ENCODE results near the gene FOXC1. TPM values are rescaled to one million over a fixed set of nuclear protein-coding genes. Genes with fewer than 3 reads are reported as not detected.

FOXC1 gene
- polyA plus RNA-seq, 1 of the 3 experiments (the other 2 are of a cell fraction): 4.3 TPM

DNA sequence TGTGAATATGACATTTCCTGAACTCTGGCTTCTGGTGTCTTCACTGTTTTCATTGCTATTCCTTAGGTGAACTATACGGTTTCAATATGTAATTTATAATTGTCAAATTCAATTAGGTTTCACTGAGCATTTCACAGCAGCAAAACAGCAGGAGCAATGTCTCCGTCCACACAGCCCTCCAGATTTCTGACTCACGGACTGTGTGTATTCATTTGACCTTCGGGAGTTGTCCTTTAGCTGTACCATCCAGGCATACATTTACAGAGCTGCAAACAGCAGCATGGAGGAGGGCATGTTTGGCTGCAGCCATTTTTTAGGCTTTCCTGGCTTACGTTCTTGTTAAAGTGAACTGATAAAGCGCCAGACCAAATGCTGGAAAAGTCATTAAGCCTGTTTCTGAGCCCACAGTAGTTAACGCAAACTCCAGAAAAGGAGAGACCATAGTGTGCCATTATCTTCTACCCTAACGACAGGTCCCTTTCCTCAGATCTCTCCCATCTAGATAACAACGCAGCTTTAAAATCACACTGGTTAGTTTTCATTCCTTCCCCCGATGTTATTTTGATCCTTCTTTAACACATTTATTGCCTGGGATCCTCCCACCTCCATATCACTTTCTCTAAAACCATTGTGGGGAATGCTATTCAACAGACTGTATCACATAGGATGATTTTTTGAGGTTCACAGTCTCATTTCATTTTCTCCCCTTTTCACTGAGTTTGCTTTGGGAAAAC lies 18.3 kb downstream of the FOXC1 start:
- Histone ChIP-seq H3K4me1 (ENCODE audit: control insufficient read depth in 1 of 2, insufficient read depth in 2 of 2, low read depth in 1 of 2, low read length in 1 of 2) (peaks cover 0 to 16% of the 10 kb centered on the region in 2 experiments; a peak in 2 of 4 replicates), H3F3A (replicated peaks; ENCODE audit: insufficient read depth) (no peaks in the 10 kb centered on the region), H3K79me2 (ENCODE audit: insufficient read depth) (no peaks in the 10 kb centered on the region), H3K4me2 (no peak overlapping the region), H3K27me3 (ENCODE audit: insufficient read depth) (no peaks in the 10 kb centered on the region), H3K9ac (no peak overlapping the region), H3K4me3 (ENCODE audit: low read depth in 2 of 2, low read length in 1 of 2) (no peak overlapping the region), H2AFZ (ENCODE audit: low read depth) (no peak overlapping the region), H3K27ac (ENCODE audit: low read depth in 2 of 2, low read length in 1 of 2) (peak overlapping the region in 1 of 2 experiments; percentile 39; a peak in 1 of 4 replicates), H3K9me3 (no peaks in the 10 kb centered on the region), H4K20me1 (ENCODE audit: insufficient read depth) (no peaks in the 10 kb centered on the region), H3K9me2 (no peaks in the 10 kb centered on the region), H3K36me3 (replicated peaks in 1 of 2; ENCODE audit: control insufficient read depth in 1 of 2, insufficient read depth in 2 of 2, low read length in 1 of 2) (peaks cover 0 to 2% of the 10 kb centered on the region in 2 experiments)
- TF ChIP-seq, protein P1, sequence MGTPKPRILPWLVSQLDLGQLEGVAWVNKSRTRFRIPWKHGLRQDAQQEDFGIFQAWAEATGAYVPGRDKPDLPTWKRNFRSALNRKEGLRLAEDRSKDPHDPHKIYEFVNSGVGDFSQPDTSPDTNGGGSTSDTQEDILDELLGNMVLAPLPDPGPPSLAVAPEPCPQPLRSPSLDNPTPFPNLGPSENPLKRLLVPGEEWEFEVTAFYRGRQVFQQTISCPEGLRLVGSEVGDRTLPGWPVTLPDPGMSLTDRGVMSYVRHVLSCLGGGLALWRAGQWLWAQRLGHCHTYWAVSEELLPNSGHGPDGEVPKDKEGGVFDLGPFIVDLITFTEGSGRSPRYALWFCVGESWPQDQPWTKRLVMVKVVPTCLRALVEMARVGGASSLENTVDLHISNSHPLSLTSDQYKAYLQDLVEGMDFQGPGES (IDR thresholded peaks at IDR 0.05; ENCODE audit: low read depth, low read length): no peak
- TF ChIP-seq, protein P2, sequence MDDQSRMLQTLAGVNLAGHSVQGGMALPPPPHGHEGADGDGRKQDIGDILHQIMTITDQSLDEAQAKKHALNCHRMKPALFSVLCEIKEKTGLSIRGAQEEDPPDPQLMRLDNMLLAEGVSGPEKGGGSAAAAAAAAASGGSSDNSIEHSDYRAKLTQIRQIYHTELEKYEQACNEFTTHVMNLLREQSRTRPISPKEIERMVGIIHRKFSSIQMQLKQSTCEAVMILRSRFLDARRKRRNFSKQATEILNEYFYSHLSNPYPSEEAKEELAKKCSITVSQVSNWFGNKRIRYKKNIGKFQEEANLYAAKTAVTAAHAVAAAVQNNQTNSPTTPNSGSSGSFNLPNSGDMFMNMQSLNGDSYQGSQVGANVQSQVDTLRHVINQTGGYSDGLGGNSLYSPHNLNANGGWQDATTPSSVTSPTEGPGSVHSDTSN (IDR thresholded peaks at IDR 0.05): peak; percentile 72
- TF ChIP-seq TCF12 (IDR thresholded peaks at IDR 0.05): peak; percentile 35; the same call in 1 of the 2 replicates
- DNase-seq: peak; percentile 67
- POLR2A ChIA-PET: no interaction called here
- CTCF ChIA-PET: interaction anchor here (1.3 to 2.5 kb wide), 3 partner anchors 11 to 476 kb away, joined by 4 to 9 read pairs (median 5); no protein-coding TSS in a partner anchor
- 54% methylated on average over 10 of the region's 10 CpGs for WGBS (ENCODE audit: low lambda C conversion rate)

DNA sequence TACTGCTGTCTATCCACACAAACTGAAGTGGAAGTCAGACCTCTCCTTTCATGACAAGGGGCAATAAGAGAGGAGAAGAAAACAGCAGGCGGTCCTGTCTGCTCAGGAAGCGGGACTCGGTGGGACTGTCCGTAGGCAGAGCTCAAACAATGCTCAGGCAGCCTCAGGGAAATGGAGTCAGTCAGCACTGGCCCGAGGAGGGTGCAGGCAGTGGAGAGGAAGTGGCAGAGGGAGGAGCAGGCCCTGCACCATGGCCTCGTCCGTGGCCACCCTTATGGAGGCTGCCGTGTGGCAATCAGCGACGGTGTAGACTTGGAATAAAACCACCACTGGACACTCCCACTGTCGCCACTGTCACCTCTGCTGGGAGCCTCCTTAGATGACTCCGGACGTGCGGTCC lies 19.6 kb downstream of the FOXC1 start:
- H3K4me2 ChIP-seq: no peak overlapping the region
- no peaks in the 10 kb centered on the region for H3K79me2 ChIP-seq (ENCODE audit: insufficient read depth)
- H3K36me3 ChIP-seq (replicated peaks in 1 of 2; ENCODE audit: control insufficient read depth in 1 of 2, insufficient read depth in 2 of 2, low read length in 1 of 2): peaks cover 0 to 2% of the 10 kb centered on the region in 2 experiments
- WGBS (ENCODE audit: low lambda C conversion rate): 96% methylated on average over 11 of the region's 14 CpGs
- POLR2A ChIA-PET: no interaction called here
- H3K4me3 ChIP-seq (ENCODE audit: low read depth in 2 of 2, low read length in 1 of 2): no peak overlapping the region
- no peak for DNase-seq
- H2AFZ ChIP-seq (ENCODE audit: low read depth): no peak overlapping the region
- H3F3A ChIP-seq (replicated peaks; ENCODE audit: insufficient read depth): no peaks in the 10 kb centered on the region
- peaks cover 0 to 16% of the 10 kb centered on the region in 2 experiments; a peak in 2 of 4 replicates for H3K4me1 ChIP-seq (ENCODE audit: control insufficient read depth in 1 of 2, insufficient read depth in 2 of 2, low read depth in 1 of 2, low read length in 1 of 2)
- CTCF ChIA-PET: no interaction called here
- H3K9me2 ChIP-seq: no peaks in the 10 kb centered on the region
- TF ChIP-seq JUND (IDR thresholded peaks at IDR 0.05) (no peak), RFX5 (IDR thresholded peaks at IDR 0.05; ENCODE audit: low read length) (no peak), FOXM1 (IDR thresholded peaks at IDR 0.05; ENCODE audit: low read depth) (no peak), YY1 (IDR thresholded peaks at IDR 0.05; ENCODE audit: low read depth) (no peak), TCF12 (IDR thresholded peaks at IDR 0.05) (no peak), EP300 (IDR thresholded peaks at IDR 0.05; ENCODE audit: borderline replicate concordance in 1 of 2, low read depth in 1 of 2, low read length in 1 of 2) (no peak)
- TF ChIP-seq, protein P3, sequence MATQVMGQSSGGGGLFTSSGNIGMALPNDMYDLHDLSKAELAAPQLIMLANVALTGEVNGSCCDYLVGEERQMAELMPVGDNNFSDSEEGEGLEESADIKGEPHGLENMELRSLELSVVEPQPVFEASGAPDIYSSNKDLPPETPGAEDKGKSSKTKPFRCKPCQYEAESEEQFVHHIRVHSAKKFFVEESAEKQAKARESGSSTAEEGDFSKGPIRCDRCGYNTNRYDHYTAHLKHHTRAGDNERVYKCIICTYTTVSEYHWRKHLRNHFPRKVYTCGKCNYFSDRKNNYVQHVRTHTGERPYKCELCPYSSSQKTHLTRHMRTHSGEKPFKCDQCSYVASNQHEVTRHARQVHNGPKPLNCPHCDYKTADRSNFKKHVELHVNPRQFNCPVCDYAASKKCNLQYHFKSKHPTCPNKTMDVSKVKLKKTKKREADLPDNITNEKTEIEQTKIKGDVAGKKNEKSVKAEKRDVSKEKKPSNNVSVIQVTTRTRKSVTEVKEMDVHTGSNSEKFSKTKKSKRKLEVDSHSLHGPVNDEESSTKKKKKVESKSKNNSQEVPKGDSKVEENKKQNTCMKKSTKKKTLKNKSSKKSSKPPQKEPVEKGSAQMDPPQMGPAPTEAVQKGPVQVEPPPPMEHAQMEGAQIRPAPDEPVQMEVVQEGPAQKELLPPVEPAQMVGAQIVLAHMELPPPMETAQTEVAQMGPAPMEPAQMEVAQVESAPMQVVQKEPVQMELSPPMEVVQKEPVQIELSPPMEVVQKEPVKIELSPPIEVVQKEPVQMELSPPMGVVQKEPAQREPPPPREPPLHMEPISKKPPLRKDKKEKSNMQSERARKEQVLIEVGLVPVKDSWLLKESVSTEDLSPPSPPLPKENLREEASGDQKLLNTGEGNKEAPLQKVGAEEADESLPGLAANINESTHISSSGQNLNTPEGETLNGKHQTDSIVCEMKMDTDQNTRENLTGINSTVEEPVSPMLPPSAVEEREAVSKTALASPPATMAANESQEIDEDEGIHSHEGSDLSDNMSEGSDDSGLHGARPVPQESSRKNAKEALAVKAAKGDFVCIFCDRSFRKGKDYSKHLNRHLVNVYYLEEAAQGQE (IDR thresholded peaks at IDR 0.05; ENCODE audit: low read depth, low read length): no peak
- TF ChIP-seq, protein P4, sequence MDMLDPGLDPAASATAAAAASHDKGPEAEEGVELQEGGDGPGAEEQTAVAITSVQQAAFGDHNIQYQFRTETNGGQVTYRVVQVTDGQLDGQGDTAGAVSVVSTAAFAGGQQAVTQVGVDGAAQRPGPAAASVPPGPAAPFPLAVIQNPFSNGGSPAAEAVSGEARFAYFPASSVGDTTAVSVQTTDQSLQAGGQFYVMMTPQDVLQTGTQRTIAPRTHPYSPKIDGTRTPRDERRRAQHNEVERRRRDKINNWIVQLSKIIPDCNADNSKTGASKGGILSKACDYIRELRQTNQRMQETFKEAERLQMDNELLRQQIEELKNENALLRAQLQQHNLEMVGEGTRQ (IDR thresholded peaks at IDR 0.05; ENCODE audit: borderline replicate concordance, low read depth, low read length): no peak
- TF ChIP-seq, protein P1 (IDR thresholded peaks at IDR 0.05; ENCODE audit: low read depth, low read length): no peak
- no peaks in the 10 kb centered on the region for H4K20me1 ChIP-seq (ENCODE audit: insufficient read depth)
- no peak overlapping the region for H3K27ac ChIP-seq (ENCODE audit: low read depth in 2 of 2, low read length in 1 of 2)
- no peaks in the 10 kb centered on the region for H3K27me3 ChIP-seq (ENCODE audit: insufficient read depth)
- no peak overlapping the region for H3K9ac ChIP-seq
- H3K9me3 ChIP-seq: no peaks in the 10 kb centered on the region

All from SK-N-SH (cell line).